ENCODE results near the gene WSCD2. TPM values are rescaled to one million over a fixed set of nuclear protein-coding genes. Genes with fewer than 3 reads are reported as not detected.

The WSCD2 gene
- total RNA-seq, 1 donor from 2014 or later, result 4.2 TPM

GRCh38 chr12:108235197-108235984, 106.3 kb downstream of the WSCD2 start:
- no peak overlapping the region for H3K4me3 ChIP-seq
- no peaks in the 10 kb centered on the region for H3K27me3 ChIP-seq
- H3K4me1 ChIP-seq, result no peaks in the 10 kb centered on the region
- TF ChIP-seq CTCF (IDR thresholded peaks at IDR 0.05), result no peak
- TF ChIP-seq POLR2AphosphoS5 (IDR thresholded peaks at IDR 0.05; ENCODE audit: insufficient read depth in 1 of 2, low read depth in 1 of 2), result no peak
- no peak for TF ChIP-seq POLR2A (IDR thresholded peaks at IDR 0.05)
- no peaks in the 10 kb centered on the region for H3K9me3 ChIP-seq
- intact Hi-C loops (cut with DNase I), result no loop called here
- H3K36me3 ChIP-seq, result no peaks in the 10 kb centered on the region
- H3K27ac ChIP-seq, result no peak overlapping the region
- DNase-seq (ENCODE audit: extremely low spot score in 2 of 2), result no peak

GRCh38 chr12:108235985-108236263, 106.8 kb downstream of the WSCD2 start:
- DNase-seq (ENCODE audit: extremely low spot score in 2 of 2), result no peak
- Histone ChIP-seq H3K27me3 (no peaks in the 10 kb centered on the region), H3K27ac (no peak overlapping the region), H3K9me3 (no peaks in the 10 kb centered on the region), H3K4me1 (no peaks in the 10 kb centered on the region), H3K36me3 (no peaks in the 10 kb centered on the region), H3K4me3 (no peak overlapping the region)
- TF ChIP-seq CTCF (IDR thresholded peaks at IDR 0.05) (no peak), POLR2A (IDR thresholded peaks at IDR 0.05) (no peak), POLR2AphosphoS5 (IDR thresholded peaks at IDR 0.05; ENCODE audit: insufficient read depth in 1 of 2, low read depth in 1 of 2) (no peak)
- intact Hi-C loops (cut with DNase I), result no loop called here

- H3K36me3 ChIP-seq, result no peaks in the 10 kb centered on the region
- no peaks in the 10 kb centered on the region for H3K4me1 ChIP-seq
- H3K27me3 ChIP-seq, result no peaks in the 10 kb centered on the region
- DNase-seq (ENCODE audit: extremely low spot score in 2 of 2), result no peak
- intact Hi-C loops (cut with DNase I), result no loop called here
- no peak overlapping the region for H3K27ac ChIP-seq
- no peak for TF ChIP-seq CTCF (IDR thresholded peaks at IDR 0.05)
- no peak for TF ChIP-seq POLR2A (IDR thresholded peaks at IDR 0.05)
- no peak for TF ChIP-seq POLR2AphosphoS5 (IDR thresholded peaks at IDR 0.05; ENCODE audit: insufficient read depth in 1 of 2, low read depth in 1 of 2)
- no peaks in the 10 kb centered on the region for H3K9me3 ChIP-seq
- no peak overlapping the region for H3K4me3 ChIP-seq
These were observed 107.3 kb downstream of the WSCD2 start for GRCh38 chr12:108236366-108236765.

- H3K36me3 ChIP-seq, result no peaks in the 10 kb centered on the region
- intact Hi-C loops (cut with DNase I), result no loop called here
- DNase-seq (ENCODE audit: extremely low spot score in 2 of 2), result no peak
These were observed 108.2 kb downstream of the WSCD2 start for GRCh38 chr12:108237272-108237671.

More at GRCh38 chr12:108237272-108237671, 108.2 kb downstream of the WSCD2 start:
- Histone ChIP-seq H3K27me3 (no peaks in the 10 kb centered on the region), H3K9me3 (no peaks in the 10 kb centered on the region), H3K27ac (no peak overlapping the region), H3K4me1 (no peaks in the 10 kb centered on the region), H3K4me3 (no peak overlapping the region)
- TF ChIP-seq POLR2A (IDR thresholded peaks at IDR 0.05) (no peak), CTCF (IDR thresholded peaks at IDR 0.05) (no peak), POLR2AphosphoS5 (IDR thresholded peaks at IDR 0.05; ENCODE audit: insufficient read depth in 1 of 2, low read depth in 1 of 2) (no peak)

Measured in vagina (tissue), 2 donors.